HG03103 (cell line): ENCODE results near the gene CDCA8.

Experiments
- ATAC-seq: cut with Tn5 transposase; IDR thresholded peaks from one replicate; pipeline ENCODE4 v1.9.1; 2021; ENCODE audit warnings: low read depth; ENCODE audit not compliant: unreplicated experiment

The CDCA8 gene

DNA sequence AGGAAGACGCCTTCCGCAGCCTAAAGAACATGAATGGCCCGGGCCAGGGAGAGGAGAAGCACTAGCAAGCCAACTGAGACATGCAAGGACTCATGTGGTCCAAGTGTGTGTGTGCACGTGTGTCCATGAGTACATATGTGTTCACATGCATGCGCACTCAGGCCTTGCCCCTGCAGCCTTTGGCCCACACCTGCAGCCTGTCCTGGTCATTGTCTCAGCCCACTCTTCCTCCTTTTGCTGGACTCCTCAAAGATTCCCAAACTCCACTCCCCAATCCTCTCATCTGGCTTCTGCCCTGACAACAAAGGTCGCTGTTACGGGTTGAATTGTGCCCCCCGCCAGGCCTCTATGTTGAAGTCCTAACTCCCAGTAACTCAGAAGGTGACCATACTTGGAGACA, 21.9 kb downstream of the CDCA8 start:
- no peak for ATAC-seq

DNA sequence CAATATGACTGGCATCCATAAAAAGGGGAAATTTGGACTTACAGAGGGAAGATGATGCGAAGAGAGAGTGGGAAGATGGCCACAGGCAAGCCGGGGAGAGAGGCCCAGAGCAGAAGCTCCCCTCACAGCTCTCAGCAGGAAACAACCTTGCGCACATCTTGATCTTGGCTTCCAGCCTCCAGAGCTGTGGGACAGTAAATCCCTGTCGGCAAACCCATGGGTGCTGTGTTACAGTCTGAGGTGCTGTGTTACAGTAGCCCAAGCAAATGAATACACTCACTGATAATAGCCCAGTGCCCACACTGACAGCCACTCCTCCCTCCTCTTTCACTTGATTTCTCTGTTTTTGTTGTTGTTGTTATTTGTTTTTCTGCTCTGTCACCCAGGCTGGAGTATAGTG, 22.4 kb downstream of the CDCA8 start:
- no peak for ATAC-seq

DNA sequence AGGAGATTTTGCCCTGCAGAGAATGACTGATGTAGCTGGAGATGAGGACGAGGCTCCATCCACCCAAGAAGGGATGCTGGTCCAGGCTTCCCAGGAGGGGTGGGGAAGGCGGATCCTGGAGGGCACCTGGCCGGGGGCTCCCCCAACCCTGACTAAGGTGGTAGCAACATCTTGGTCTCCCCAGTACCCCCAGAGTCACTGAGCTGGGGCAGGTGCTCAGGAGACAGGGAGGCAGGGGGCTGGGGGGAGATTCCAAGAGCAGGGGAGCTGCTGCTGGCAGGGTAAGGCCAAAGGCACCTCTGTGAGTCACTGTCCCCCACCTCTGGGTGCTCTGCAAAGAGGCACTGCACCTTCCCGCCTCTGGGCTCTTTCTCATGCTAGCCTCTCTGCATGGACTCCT, 24.0 kb downstream of the CDCA8 start:
- no peak for ATAC-seq

DNA sequence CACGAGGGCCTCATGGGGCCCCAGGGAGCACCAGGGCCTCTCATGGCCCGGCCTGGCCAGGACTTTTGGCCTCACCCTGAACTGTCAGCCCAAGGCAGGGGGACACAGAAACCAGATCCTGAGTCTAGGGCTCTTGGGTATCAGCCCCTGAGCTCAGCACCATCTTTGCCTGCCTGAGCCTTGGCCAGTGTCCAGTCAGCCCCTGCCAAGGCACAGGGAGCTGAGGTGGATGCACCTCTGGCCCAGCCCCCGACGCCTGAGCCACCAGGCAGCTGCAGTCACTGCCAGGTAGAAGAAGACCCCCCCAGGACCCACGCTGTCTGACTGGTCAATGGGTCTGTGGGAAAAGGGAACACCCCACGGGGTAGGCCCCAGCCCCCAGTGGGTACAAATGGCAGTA, 25.3 kb downstream of the CDCA8 start:
- ATAC-seq: no peak

DNA sequence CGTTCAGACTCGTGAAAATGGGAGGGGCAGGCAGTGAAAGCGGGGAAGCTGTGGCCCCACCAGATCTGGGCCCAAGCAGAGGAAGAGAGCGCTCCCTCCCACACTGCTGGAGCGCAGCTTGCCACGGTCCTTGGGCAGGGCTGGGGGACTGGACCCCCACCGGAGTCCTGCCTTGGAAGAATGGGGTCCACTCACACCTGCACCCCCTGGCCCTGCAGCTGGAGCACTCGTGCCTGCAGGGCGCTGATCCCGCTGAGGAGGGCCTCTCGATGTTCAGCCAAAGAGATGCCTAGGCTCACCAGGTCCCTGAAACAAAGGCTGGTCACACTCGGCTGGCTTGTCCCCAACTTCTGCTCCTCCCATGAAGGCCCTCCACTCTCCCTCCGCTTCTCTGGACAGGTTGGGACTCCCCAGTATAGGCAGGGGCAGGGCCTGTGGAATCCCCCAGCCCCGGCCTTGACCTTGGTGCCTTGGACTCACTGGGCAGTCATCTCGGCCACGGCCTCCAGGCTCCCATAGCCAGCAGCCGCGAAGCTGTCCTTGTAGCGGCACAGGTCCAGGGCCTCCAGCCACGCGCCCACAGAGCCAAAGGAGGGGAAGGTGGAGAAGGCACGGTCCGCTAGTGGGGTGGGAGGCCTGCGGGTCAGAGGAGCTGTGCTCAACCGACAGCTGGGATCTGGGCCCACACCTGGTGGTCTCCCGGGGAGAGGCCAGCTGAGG, 26.0 kb downstream of the CDCA8 start:
- no peak for ATAC-seq

DNA sequence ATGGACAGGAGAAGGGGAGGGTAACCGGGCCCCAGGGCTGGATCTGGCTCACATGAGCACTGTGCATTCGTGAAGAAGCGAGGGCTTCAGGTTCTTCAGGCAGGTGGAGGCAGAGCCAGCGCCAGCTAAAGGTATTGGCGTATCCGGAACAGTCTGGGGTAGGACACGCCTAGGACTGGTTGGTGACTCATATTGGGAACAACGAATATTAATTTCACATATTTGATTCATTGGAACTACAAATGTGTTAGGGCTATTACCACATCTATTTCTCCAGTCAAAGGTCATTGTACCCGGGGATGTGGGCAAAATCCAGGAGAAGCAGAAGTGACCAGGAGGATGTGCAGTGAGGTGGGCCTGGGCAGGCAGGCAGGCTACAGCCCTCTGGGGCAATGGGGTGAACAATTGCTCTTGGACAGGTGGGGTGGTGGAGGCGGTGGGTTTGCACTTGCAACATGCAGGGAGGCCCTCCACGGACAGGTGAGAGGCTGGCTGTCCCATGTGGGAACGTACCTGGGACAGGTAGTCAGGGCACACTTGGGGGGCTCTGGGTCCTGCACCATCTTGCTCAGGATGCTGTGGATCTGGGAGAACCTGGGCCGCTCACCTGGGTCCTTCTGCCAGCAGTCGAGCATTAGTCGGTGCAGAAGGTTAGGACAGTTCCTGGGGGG, 26.7 kb downstream of the CDCA8 start:
- no peak for ATAC-seq

DNA sequence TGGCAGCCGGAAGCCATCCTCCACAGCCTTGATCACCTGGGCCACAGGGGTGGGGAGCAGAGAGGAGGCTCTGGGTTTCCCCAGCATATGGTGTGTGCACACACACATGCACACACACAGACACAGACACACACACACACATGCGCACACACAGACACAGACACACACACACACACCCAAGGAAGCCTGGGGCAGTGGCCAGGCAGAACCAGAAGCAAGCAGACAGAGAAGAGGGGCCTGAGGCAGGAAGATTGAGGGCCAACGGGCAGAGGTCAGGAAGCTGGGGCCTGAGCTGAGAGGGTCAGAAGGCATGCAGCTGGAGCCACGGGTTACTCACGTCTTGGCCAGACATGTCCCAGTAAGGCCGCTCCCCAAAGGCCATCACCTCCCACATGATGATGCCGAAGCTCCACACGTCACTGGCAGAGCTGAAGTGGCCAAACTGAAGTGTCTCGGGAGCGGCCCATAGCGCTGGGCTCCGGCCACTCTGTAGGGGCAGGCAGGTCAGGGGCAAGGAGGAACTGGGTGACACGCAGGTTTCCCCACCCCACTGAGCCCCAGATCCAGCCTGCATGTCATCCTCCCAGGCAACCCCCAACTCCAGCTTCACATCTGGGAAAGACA, 27.4 kb downstream of the CDCA8 start:
- no peak for ATAC-seq

DNA sequence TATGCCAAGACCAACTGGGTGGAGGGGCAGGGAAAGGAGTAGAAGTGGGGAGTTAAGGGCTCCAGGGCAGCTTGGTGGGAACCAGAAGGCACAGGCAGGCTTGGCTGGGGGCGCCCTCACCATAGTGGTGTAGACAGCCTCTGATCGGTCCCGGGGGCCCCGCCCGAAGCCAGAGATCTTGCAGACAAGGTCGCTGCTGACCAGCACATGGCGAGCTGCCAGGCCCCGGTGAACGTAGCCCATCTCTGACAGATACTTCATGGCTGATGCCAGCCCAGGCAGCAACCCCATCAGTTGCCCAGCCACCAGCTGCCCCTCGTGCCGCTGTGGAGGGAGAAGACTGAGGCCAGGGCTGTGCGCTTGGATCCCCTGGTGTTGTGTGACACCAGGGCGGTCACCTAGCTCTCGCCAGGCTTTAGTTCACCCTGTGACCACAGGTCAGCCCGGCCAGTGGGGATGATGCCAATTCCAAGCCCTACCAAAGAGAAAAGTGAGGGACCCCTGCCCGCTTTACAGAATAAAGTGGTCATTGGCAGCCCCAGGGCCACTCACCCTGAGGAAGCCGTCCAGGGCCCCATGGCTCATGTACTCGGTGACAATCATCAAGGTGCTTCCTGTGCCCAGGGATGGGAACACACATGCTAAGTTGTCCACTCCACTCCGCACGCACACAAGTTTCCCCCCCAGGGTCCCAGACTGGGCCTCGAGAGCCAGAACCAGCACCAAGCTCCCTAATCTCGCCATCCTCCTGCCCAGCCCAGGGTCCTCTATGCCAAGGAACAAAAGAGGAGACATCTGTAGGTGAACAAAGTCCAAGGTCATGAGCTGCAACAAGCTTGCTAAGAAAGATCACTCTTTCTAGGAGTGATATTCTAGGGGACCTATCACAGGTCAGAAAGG, 28.2 kb downstream of the CDCA8 start:
- no peak for ATAC-seq

DNA sequence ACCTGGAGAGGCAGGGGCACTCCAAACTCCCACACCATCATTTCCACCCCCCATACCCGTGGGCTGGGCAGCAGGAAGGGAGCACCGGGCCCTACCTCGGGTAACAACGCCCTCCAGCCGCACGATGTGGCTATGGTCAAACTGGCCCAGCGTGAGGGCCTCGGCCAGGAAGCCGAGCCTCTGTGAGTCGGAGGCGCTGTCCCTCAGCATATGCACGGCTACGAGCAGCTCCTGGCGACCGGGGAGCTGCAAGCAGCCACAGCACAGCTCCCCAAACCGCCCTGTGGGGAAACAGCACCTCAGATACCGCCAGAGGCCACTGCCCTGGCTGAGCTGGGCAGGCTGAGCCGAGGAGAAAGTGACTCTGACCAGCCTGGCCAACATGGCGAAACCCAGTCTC, 29.2 kb downstream of the CDCA8 start:
- ATAC-seq: no peak

DNA sequence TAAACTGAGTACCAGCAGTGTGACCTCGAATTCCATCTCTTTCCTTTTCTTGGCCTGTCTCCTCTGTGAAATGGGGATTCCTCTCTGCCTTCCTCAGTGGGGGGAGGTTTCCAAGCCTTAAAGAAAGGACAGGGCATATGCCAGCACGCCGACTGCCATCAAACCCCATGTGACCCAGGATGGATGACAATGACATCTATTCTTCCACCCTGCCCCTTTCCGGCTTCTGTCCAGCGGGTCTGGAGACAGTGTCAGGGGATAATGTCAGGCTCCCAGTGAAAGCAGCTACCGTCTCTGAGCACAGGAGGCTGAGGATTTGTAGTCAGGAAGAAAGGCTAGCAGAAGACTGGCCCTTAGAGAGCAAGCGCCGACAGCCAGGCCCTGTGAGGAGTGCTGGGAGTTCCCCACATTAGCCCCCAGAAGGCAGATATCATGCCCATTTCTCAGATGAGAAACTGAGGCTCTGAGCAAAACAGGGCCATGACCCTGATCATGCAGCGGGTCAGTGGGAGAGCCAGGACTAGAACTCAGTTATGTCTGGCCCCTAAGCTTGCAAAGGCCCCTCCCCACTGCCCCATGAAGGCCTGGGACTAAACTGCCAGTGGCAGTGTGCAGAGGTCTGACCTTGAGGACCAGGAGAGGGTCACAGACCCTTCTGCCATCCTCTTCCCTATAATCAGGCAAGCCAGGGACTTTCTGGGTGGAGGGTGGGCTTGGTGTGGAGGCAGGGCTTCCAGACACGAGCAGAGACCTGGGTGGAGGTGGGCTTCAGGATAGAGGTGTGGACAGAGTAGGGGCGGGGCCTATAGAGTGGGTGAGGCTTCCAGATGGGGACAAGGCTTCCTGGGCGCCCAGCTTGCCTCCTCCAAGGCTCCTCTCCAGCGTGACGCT, 30.1 kb downstream of the CDCA8 start:
- ATAC-seq: no peak

DNA sequence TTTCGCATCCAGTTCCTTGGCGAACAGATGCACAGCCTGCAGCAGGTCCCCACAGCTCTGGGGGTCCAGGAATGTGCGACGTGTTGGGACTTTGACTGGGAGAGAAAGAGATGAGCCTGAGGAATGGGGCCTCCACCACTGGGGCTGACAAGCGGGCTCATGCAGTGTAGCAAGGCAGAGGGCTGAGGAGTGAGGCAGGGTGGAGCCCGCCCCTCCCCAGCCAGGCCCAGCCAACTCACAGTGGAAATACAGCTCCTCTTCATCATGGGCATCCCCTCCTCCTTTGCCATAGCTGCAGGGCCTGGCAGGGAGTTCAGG, 30.7 kb downstream of the CDCA8 start:
- ATAC-seq: no peak

DNA sequence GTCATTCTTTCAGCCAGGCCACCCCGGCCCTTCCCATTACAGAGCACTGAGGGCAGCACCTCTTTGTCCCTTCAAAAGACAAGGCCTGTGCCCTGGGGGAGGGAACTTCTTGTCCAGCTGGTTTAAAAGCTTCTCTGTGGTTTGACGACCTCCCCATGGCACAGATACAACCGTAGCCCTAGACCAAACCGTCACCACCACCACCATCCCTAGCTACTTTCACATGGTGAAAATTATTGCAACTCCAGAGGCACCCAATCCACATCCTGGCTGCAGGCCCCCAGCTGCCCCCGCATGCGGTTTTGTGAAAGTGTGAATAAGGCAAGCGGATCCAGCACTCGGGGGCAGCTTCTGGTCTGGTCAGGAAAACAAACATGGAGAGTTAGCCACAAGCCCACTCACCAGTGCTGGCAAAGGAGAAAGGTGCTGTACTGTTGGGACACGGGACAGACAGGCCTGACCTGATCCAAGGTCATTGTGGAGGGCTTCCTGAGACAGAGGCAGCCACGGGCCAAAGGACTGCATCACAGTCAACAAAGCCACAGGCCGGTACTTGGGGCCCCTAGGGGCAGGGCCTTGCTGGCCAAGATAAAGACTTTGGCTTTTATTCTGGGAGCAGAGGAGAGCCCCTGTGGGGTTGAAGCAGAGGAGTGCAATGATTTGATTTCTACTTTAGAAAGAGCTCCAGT, 31.2 kb downstream of the CDCA8 start:
- no peak for ATAC-seq

DNA sequence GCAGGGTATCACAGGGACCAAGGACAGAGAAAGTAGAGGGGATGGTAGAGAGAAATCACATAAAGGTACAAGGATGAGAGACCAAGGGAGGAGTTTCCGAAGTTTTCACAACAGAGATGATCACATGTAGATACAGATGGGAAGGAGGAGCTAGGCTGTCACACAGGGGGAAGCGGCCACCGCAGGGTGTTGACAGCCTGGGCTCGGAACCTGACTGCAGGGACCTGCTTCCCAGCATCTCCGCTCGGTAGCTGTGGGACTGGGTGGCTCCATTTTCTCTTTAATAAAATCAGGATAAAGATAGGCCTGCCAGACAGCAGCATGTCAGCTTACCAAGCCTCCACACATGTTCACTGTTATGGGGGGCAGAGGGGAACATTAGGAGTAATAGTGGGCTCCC, 32.3 kb downstream of the CDCA8 start:
- ATAC-seq: no peak

DNA sequence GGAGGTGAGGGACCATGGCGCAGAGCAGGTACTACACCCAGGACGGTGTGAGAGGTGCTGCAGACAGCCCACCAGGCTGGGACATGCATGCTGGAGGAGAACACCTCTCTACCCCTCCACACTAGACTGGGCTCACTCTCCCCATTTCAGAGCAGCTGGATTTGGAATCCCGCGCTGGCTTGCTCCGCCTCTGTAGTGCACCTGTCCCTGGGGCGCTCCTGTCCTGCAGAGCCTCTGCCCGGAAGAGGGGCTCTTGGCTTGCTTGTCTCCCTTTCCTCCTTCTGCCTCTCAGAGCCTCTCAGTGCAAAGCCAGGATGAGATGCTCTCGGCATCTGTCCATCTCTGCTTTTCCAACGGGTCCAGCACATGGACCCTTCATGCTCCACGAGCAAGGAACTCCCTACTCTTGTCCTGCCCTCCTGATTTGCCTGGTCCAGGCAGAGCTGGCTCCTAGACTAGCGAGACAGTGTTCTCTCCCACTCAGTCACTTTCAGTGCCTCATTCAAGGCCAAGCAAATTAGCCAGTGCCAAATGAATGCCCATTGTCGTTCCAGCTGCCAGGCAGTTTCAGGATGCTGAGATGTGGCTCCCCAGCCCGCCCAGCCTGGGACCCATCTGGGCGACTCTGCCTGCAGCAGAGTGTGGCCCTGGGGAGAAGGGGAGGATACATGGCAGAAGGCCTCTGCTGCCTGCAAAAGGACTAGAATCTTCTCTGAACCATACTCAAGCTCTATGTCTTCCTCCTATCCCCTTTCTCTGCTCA, 33.7 kb downstream of the CDCA8 start:
- ATAC-seq: no peak

DNA sequence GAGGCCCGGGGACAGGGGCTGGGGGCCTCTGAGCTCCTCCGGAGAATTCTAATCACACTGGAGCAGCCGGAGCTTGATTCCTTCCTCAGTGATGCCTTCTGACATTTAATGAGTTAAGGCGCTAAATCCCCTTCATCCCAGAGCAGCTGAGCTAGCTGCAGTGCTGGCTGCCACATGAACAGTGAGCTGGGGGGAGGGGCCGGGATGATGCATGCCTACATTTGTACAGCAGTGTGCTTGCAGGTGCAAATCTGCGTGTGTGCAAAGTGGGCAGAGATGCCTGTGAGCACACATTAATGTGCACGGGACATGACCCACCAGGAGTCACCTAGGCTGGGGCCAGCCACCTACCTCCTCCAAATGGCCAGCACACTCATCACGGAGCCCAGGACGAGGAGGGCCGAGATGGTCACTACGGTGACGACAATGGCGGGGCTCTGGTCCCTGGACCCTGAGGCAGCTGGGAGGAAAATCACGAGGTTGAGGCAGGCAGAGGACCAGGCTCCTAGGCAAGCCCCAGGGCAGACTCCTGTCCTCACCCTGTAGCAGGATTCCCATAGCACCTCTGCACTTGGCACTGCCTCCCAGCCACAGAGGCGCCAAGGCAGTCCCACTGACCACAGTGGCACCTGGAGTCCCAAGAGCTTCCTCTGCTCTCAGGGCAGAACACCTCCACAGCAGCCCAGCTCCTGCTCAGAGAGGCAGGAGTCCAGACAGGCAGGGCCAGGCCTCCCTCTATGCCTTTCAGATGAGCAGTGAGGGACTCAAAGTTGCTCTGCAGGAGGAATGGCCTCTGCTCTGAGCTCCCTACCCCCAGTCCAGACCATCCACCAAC, 34.7 kb downstream of the CDCA8 start:
- ATAC-seq: no peak

DNA sequence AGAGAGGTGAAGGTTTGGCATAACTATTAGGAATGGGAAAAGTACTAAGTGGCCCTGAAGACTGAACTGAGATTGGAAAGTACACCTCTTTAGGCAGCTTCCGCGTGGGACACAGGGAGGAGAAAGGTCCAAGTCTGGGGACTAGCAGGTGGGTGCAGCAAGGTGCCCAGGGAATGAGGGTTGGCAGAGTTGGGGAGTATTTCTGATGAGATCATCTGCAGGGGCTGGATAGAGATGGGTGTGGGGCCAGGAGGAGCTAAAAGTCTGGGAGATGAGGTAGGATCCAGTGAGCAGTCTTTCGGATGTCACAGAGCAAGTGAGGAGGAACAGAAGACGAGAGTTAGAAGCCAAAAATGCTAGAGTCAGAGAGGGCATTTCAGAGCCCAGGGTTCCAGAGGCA, 36.1 kb downstream of the CDCA8 start:
- no peak for ATAC-seq

DNA sequence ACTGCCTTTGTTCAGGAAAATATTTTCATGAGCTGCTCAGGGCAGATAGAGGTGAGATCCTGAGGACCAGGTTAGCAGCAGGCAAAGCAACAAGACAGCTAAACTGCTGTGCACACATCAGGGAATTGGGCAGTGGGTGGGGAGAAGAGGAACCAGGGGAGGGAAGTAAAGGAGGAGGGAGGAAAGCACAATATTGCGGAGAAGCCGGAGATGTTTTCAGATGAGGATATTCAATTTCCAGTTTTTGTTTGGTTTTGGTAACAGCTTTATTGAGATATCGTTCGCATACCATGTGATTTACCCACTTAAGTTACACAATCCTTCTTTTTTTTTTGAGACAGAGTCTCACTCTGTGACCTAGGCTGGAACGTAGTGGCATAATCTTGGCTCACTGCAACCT, 38.1 kb downstream of the CDCA8 start:
- no peak for ATAC-seq
